ENCODE results near the gene APCDD1L. TPM values are rescaled to one million over a fixed set of nuclear protein-coding genes. Genes with fewer than 3 reads are reported as not detected.

APCDD1L gene
- total and polyA plus RNA-seq, 7 donors, result 0.03 to 1.2 (median 0.14) TPM

DNA sequence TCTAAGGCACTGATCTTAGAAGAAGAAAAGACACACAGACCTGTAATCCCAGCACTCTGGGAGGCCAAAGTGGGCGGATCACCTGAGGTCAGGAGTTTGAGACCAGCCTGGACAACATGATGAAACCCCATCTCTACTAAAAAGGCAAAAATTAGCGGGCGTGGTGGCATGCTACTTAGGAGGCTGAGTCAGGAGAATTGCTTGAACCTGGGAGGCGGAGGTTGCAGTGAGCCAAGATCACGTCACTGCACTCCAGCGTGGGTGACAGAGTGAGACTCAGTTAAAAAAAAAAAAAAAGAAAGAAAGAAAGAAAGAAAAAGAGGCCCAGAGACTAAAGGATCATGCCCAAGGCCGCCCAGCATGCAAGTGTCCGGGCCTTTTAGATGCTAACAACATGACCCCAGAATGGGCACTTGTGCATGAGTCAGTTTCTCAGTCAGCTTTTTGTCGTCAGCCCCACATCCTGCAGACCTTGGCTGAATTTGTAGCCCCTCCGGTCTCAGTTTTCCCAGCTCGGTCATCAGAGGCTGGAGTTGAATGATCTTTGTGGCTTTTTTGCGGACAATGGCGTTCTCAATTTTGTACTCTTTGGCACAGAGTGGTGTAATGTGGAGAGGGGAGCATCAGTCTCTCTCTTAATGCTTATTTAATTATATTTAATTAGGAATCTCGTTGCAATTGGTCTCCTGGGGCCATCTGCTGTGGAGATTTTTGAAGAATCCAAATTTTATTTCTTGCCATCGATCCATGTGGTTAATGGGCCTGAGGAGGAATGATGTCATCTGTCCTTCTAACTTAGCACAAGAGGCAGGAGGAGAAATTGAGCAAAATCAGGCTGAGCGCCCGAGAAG is 30.6 kb upstream of the APCDD1L start:
- no peak overlapping the region for H3K4me3 ChIP-seq
- WGBS, 3 donors, result 85 to 88% (median 87%) methylated on average over 17 of the region's 17 CpGs
- H3K27me3 ChIP-seq (ENCODE audit: insufficient read depth in 3 of 3, low read length in 2 of 3), result peaks cover 0 to 4% (median 0%) of the 10 kb centered on the region in 3 donors
- no peaks in the 10 kb centered on the region for H3K9me3 ChIP-seq
- H3K4me1 ChIP-seq, result no peaks in the 10 kb centered on the region
- ATAC-seq (no peak), DNase-seq (no peak)
- H3K27ac ChIP-seq, result no peak overlapping the region
- intact Hi-C loops (cut with DNase I), result no loop called here
- TF ChIP-seq, protein P1, sequence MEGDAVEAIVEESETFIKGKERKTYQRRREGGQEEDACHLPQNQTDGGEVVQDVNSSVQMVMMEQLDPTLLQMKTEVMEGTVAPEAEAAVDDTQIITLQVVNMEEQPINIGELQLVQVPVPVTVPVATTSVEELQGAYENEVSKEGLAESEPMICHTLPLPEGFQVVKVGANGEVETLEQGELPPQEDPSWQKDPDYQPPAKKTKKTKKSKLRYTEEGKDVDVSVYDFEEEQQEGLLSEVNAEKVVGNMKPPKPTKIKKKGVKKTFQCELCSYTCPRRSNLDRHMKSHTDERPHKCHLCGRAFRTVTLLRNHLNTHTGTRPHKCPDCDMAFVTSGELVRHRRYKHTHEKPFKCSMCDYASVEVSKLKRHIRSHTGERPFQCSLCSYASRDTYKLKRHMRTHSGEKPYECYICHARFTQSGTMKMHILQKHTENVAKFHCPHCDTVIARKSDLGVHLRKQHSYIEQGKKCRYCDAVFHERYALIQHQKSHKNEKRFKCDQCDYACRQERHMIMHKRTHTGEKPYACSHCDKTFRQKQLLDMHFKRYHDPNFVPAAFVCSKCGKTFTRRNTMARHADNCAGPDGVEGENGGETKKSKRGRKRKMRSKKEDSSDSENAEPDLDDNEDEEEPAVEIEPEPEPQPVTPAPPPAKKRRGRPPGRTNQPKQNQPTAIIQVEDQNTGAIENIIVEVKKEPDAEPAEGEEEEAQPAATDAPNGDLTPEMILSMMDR (IDR thresholded peaks at IDR 0.05), result no peak
- no peaks in the 10 kb centered on the region for H3K36me3 ChIP-seq (ENCODE audit: insufficient read depth in 1 of 2, low read depth in 1 of 2)

DNA sequence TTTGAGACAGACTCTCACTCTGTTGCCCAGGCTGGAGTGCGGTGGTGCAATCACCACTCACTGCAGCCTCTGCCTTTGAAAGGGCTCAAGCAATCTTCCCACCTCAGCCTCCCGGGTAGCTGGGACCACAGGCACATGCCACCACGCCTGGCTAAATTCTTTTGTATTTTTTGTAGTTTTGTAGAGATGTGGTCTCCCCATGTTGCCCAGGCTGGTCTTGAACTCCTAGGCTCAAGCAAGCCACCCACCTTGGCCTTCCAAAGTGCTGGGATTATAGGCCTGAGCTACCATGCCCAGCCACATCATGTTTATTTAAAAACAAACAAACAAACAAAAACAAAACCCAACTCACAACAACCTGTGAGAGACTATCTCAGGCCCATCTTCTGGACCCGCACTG is 29.7 kb upstream of the APCDD1L start:
- Histone ChIP-seq H3K27ac (no peak overlapping the region), H3K27me3 (ENCODE audit: insufficient read depth in 3 of 3, low read length in 2 of 3) (peaks cover 0 to 4% (median 0%) of the 10 kb centered on the region in 3 donors), H3K4me3 (no peak overlapping the region), H3K36me3 (ENCODE audit: insufficient read depth in 1 of 2, low read depth in 1 of 2) (no peaks in the 10 kb centered on the region), H3K9me3 (no peaks in the 10 kb centered on the region), H3K4me1 (no peaks in the 10 kb centered on the region)
- 96 to 97% (median 96%) methylated on average over 4 of the region's 4 CpGs for WGBS, 3 donors
- TF ChIP-seq, protein P1 (IDR thresholded peaks at IDR 0.05), result no peak
- DNase-seq (no peak), ATAC-seq (no peak)
- intact Hi-C loops (cut with DNase I), result no loop called here

DNA sequence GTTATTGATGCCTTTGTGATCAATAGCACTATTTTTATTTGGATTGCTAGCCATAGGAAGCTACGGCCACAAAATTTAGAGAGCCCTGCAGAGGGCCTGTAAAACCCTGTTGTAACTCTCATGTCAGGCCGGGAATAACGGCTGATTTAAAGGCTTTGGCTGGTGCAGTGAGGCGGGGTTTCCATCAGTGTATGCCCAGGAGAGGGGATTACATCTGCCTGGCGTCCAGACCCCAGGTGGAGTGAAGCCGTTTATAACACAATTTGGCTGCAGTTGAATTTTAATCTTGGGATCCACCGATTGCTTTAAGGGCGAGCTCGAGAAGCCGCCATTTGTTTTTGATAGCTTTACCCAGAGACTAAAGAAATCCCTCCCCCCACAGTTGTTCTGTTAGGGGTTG is 29.1 kb upstream of the APCDD1L start:
- 73 to 76% (median 74%) methylated on average over 10 of the region's 10 CpGs for WGBS, 3 donors
- ATAC-seq, result no peak
- intact Hi-C loops (cut with DNase I), result no loop called here
- H3K4me3 ChIP-seq, result no peak overlapping the region
- H3K36me3 ChIP-seq (ENCODE audit: insufficient read depth in 1 of 2, low read depth in 1 of 2), result no peaks in the 10 kb centered on the region
- no peak for DNase-seq
- TF ChIP-seq, protein P1 (IDR thresholded peaks at IDR 0.05), result no peak
- no peak overlapping the region for H3K27ac ChIP-seq
- no peaks in the 10 kb centered on the region for H3K4me1 ChIP-seq
- no peaks in the 10 kb centered on the region for H3K9me3 ChIP-seq
- peaks cover 0 to 4% (median 0%) of the 10 kb centered on the region in 3 donors for H3K27me3 ChIP-seq (ENCODE audit: insufficient read depth in 3 of 3, low read length in 2 of 3)

DNA sequence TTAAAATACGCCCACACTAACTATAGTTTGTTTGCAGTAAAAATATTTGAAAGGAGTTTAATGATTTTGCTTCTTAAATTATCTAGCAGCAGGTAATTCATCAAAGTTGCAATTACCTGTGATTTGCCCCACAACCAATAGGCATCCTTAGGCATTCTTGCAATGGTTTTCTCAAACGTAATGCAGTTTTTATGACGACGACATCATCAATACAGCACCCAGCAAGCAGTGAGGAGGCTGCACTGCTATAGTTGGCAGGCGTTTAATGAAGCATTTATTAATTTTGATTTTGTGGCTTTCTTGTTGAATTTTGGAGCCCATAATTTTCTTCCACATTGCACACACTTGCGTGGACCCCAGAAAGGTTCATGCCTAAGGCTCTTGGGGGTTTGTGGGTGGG is 28.1 kb upstream of the APCDD1L start:
- no peaks in the 10 kb centered on the region for H3K36me3 ChIP-seq (ENCODE audit: insufficient read depth in 1 of 2, low read depth in 1 of 2)
- H3K4me3 ChIP-seq, result no peak overlapping the region
- TF ChIP-seq, protein P1 (IDR thresholded peaks at IDR 0.05), result no peak
- 78 to 84% (median 82%) methylated on average over 6 of the region's 6 CpGs for WGBS, 3 donors
- intact Hi-C loops (cut with DNase I), result no loop called here
- H3K27me3 ChIP-seq (ENCODE audit: insufficient read depth in 3 of 3, low read length in 2 of 3), result peaks cover 0 to 4% (median 0%) of the 10 kb centered on the region in 3 donors
- no peak overlapping the region for H3K27ac ChIP-seq
- no peaks in the 10 kb centered on the region for H3K4me1 ChIP-seq
- no peak for ATAC-seq
- no peak for DNase-seq
- no peaks in the 10 kb centered on the region for H3K9me3 ChIP-seq
